ENCODE results near the gene NACAD.

The NACAD gene

DNA sequence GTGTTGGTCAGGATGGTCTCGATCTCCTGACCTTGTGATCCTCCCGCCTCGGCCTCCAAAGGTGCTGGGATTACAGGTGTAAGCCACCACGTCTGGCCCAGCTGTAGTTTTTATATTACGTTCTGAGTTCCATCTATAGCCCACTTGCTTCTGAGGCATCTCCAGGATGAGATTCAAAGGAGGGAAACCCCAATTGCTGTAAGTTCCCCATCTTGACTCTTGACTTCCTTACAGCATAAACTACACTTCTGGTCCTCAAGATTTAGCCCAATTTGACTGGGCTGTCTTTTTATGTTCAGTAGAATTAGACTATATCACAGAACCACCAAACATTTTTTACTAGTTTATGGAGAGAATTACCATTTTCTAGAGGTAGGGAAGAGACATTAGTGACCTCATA lies 44.4 kb downstream of the NACAD start:
- no peak for TF ChIP-seq SPI1 (IDR thresholded peaks at IDR 0.05; ENCODE audit: borderline replicate concordance, low read depth)

DNA sequence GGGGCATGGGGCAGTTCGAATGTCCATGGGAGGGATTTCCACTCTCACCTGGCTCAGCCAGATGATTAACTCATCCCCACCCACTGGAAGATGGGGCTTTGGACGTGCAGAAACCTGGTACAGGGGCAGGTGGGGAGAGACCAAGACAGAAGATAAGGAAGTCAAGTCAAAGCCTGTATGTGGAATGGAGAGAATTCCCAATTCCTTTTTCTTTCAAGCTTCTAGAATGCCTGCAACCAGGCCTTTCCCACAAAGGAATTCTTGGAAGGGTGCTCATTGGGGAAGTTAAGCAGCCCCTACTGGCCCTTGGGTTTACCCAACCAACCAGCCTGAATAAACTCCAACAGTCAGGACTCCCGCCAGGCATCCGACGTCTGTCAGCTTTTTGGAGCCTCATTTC lies 49.7 kb downstream of the NACAD start:
- no peak overlapping the region for H3K4me3 ChIP-seq (replicated peaks; ENCODE audit: insufficient read depth, low read length)
- TF ChIP-seq SPI1 (IDR thresholded peaks at IDR 0.05; ENCODE audit: borderline replicate concordance, low read depth), result no peak
- TF ChIP-seq POLR2AphosphoS5 (IDR thresholded peaks at IDR 0.05; ENCODE audit: low read depth), result no peak
- TF ChIP-seq, protein P1, sequence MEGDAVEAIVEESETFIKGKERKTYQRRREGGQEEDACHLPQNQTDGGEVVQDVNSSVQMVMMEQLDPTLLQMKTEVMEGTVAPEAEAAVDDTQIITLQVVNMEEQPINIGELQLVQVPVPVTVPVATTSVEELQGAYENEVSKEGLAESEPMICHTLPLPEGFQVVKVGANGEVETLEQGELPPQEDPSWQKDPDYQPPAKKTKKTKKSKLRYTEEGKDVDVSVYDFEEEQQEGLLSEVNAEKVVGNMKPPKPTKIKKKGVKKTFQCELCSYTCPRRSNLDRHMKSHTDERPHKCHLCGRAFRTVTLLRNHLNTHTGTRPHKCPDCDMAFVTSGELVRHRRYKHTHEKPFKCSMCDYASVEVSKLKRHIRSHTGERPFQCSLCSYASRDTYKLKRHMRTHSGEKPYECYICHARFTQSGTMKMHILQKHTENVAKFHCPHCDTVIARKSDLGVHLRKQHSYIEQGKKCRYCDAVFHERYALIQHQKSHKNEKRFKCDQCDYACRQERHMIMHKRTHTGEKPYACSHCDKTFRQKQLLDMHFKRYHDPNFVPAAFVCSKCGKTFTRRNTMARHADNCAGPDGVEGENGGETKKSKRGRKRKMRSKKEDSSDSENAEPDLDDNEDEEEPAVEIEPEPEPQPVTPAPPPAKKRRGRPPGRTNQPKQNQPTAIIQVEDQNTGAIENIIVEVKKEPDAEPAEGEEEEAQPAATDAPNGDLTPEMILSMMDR (IDR thresholded peaks at IDR 0.05; ENCODE audit: insufficient read depth, low read length), result no peak
- no peak for TF ChIP-seq GABPA (IDR thresholded peaks at IDR 0.05; ENCODE audit: low read depth)
- TF ChIP-seq, protein P2, sequence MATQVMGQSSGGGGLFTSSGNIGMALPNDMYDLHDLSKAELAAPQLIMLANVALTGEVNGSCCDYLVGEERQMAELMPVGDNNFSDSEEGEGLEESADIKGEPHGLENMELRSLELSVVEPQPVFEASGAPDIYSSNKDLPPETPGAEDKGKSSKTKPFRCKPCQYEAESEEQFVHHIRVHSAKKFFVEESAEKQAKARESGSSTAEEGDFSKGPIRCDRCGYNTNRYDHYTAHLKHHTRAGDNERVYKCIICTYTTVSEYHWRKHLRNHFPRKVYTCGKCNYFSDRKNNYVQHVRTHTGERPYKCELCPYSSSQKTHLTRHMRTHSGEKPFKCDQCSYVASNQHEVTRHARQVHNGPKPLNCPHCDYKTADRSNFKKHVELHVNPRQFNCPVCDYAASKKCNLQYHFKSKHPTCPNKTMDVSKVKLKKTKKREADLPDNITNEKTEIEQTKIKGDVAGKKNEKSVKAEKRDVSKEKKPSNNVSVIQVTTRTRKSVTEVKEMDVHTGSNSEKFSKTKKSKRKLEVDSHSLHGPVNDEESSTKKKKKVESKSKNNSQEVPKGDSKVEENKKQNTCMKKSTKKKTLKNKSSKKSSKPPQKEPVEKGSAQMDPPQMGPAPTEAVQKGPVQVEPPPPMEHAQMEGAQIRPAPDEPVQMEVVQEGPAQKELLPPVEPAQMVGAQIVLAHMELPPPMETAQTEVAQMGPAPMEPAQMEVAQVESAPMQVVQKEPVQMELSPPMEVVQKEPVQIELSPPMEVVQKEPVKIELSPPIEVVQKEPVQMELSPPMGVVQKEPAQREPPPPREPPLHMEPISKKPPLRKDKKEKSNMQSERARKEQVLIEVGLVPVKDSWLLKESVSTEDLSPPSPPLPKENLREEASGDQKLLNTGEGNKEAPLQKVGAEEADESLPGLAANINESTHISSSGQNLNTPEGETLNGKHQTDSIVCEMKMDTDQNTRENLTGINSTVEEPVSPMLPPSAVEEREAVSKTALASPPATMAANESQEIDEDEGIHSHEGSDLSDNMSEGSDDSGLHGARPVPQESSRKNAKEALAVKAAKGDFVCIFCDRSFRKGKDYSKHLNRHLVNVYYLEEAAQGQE (IDR thresholded peaks at IDR 0.05; ENCODE audit: insufficient replicate concordance, low read depth), result no peak
- no peak overlapping the region for H3K27ac ChIP-seq (replicated peaks)
- no peak for DNase-seq (ENCODE audit: low read depth in 1 of 2, low spot score in 1 of 2)
- H3K27me3 ChIP-seq (ENCODE audit: insufficient read depth, poor library complexity, severe bottlenecking), result no peaks in the 10 kb centered on the region

More for the DNA sequence above, 44.4 kb downstream of the NACAD start:
- DNase-seq (ENCODE audit: low read depth in 1 of 2, low spot score in 1 of 2), result no peak
- no peak overlapping the region for H3K27ac ChIP-seq (replicated peaks)
- H3K27me3 ChIP-seq (ENCODE audit: insufficient read depth, poor library complexity, severe bottlenecking), result no peaks in the 10 kb centered on the region
- H3K4me3 ChIP-seq (replicated peaks; ENCODE audit: insufficient read depth, low read length), result no peak overlapping the region

DNA sequence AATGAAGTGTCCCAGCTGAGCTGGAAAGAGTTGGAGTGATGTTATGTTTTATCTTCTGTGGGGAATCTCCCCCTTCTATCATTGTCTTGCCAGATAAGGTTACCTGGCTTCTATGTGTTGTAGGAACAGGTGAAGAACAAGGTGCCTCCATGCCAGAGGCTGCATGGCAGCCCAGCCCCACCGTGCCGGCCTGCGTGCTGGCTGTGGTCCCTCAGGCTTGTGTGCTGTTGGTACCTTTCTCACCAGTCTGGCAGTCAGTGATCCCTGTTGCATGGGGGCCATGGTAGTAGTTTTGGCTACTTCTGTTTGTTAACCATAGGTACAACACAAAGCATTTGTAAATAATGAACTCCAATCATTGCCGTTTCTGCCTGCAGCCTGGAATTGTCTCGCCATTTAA lies 50.9 kb downstream of the NACAD start:
- TF ChIP-seq POLR2AphosphoS5 (IDR thresholded peaks at IDR 0.05; ENCODE audit: low read depth) (no peak), SPI1 (IDR thresholded peaks at IDR 0.05; ENCODE audit: borderline replicate concordance, low read depth) (no peak), GABPA (IDR thresholded peaks at IDR 0.05; ENCODE audit: low read depth) (no peak)
- TF ChIP-seq, protein P1 (IDR thresholded peaks at IDR 0.05; ENCODE audit: insufficient read depth, low read length), result no peak
- TF ChIP-seq, protein P2 (IDR thresholded peaks at IDR 0.05; ENCODE audit: insufficient replicate concordance, low read depth), result no peak
- no peak overlapping the region for H3K27ac ChIP-seq (replicated peaks)
- no peak overlapping the region for H3K4me3 ChIP-seq (replicated peaks; ENCODE audit: insufficient read depth, low read length)
- no peak for DNase-seq (ENCODE audit: low read depth in 1 of 2, low spot score in 1 of 2)
- no peaks in the 10 kb centered on the region for H3K27me3 ChIP-seq (ENCODE audit: insufficient read depth, poor library complexity, severe bottlenecking)

DNA sequence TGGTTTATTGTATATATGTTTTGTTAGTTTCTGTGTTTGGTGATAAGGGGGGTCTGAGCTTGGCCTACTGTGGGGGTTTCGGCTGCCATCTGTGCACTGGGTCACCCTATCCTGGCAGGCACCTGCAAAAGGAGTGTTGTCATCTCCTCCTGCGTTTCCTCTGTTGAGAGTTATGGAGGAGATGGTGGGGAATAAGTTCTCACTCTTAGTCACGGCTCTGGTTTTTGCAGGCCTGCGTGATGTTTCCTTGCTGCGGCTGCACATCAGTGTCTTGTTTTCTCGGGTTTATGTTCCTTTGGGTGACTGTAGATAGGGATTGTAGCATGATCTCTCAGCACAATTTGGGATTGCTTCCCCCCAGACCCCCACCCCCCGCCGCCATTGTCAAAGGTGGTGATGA lies 52.0 kb downstream of the NACAD start:
- TF ChIP-seq GABPA (IDR thresholded peaks at IDR 0.05; ENCODE audit: low read depth) (no peak), SPI1 (IDR thresholded peaks at IDR 0.05; ENCODE audit: borderline replicate concordance, low read depth) (no peak), POLR2AphosphoS5 (IDR thresholded peaks at IDR 0.05; ENCODE audit: low read depth) (no peak)
- TF ChIP-seq, protein P2 (IDR thresholded peaks at IDR 0.05; ENCODE audit: insufficient replicate concordance, low read depth), result no peak
- TF ChIP-seq, protein P1 (IDR thresholded peaks at IDR 0.05; ENCODE audit: insufficient read depth, low read length), result no peak
- H3K4me3 ChIP-seq (replicated peaks; ENCODE audit: insufficient read depth, low read length), result no peak overlapping the region
- H3K27me3 ChIP-seq (ENCODE audit: insufficient read depth, poor library complexity, severe bottlenecking), result no peaks in the 10 kb centered on the region
- no peak for DNase-seq (ENCODE audit: low read depth in 1 of 2, low spot score in 1 of 2)
- H3K27ac ChIP-seq (replicated peaks), result 0 out of 2 replicates have a peak overlapping the region, but pooled peaks have one; percentile 14
